ENCODE data around the gene KRTAP4-2.
"Not testable (repeated sequence)": the region's sequence is repeated elsewhere in the genome, so short reads cannot be mapped to it uniquely, and the experiment has no call there.

KRTAP4-2 gene

GRCh38 chr17:41163828-41164227, 14.2 kb downstream of the KRTAP4-2 start:
- in situ Hi-C loops (cut with MboI; ENCODE audit: low pct_unique_long_range_greater_than_20kb, low sequenced_read_pairs, unreplicated experiment): no loop called here
- no peak for DNase-seq (ENCODE audit: low spot score)
- TF ChIP-seq CTCF (IDR thresholded peaks at IDR 0.05; ENCODE audit: extremely low read depth, insufficient read depth, missing control alignments): no peak

- no peak for DNase-seq (ENCODE audit: low spot score)
- TF ChIP-seq CTCF (IDR thresholded peaks at IDR 0.05; ENCODE audit: extremely low read depth, insufficient read depth, missing control alignments): no peak
- in situ Hi-C loops (cut with MboI; ENCODE audit: low pct_unique_long_range_greater_than_20kb, low sequenced_read_pairs, unreplicated experiment): no loop called here
Observed at GRCh38 chr17:41160648-41161047, 17.4 kb downstream of the KRTAP4-2 start, which contains the start of gene KRTAP4-4. Gene KRTAP4-4, minus strand, starts transcription at chr17:41160748. Its CDS starts 57 bp downstream, at chr17:41160691.

GRCh38 chr17:41160190-41160589, 17.8 kb downstream of the KRTAP4-2 start:
- DNase-seq (ENCODE audit: low spot score); in situ Hi-C loops (cut with MboI; ENCODE audit: low pct_unique_long_range_greater_than_20kb, low sequenced_read_pairs, unreplicated experiment): not testable (repeated sequence)

- no peak for DNase-seq (ENCODE audit: low spot score)
- in situ Hi-C loops (cut with MboI; ENCODE audit: low pct_unique_long_range_greater_than_20kb, low sequenced_read_pairs, unreplicated experiment): no loop called here
- TF ChIP-seq CTCF (IDR thresholded peaks at IDR 0.05; ENCODE audit: extremely low read depth, insufficient read depth, missing control alignments): no peak
Observed at GRCh38 chr17:41153856-41154255, 24.2 kb downstream of the KRTAP4-2 start.

- DNase-seq (ENCODE audit: low spot score): no peak
- no peak for TF ChIP-seq CTCF (IDR thresholded peaks at IDR 0.05; ENCODE audit: extremely low read depth, insufficient read depth, missing control alignments)
- in situ Hi-C loops (cut with MboI; ENCODE audit: low pct_unique_long_range_greater_than_20kb, low sequenced_read_pairs, unreplicated experiment): no loop called here
Observed at GRCh38 chr17:41151525-41151924, 26.5 kb downstream of the KRTAP4-2 start.

GRCh38 chr17:41150026-41150425, 28.0 kb downstream of the KRTAP4-2 start:
- in situ Hi-C loops (cut with MboI; ENCODE audit: low pct_unique_long_range_greater_than_20kb, low sequenced_read_pairs, unreplicated experiment): no loop called here
- DNase-seq (ENCODE audit: low spot score): no peak
- TF ChIP-seq CTCF (IDR thresholded peaks at IDR 0.05; ENCODE audit: extremely low read depth, insufficient read depth, missing control alignments): no peak

GRCh38 chr17:41149652-41149985, 28.4 kb downstream of the KRTAP4-2 start, which contains the start of gene KRTAP4-5:
Gene KRTAP4-5, minus strand, starts transcription at chr17:41149825. Its CDS starts 58 bp downstream, at chr17:41149767.
- in situ Hi-C loops (cut with MboI; ENCODE audit: low pct_unique_long_range_greater_than_20kb, low sequenced_read_pairs, unreplicated experiment): no loop called here
- no peak for TF ChIP-seq CTCF (IDR thresholded peaks at IDR 0.05; ENCODE audit: extremely low read depth, insufficient read depth, missing control alignments)
- no peak for DNase-seq (ENCODE audit: low spot score)

GRCh38 chr17:41148971-41149651, 28.9 kb downstream of the KRTAP4-2 start:
- DNase-seq (ENCODE audit: low spot score); in situ Hi-C loops (cut with MboI; ENCODE audit: low pct_unique_long_range_greater_than_20kb, low sequenced_read_pairs, unreplicated experiment): not testable (repeated sequence)

Measured in GM13977 (cell line).